Astrocyte (in vitro differentiated cells and primary cell): ENCODE results near the gene GRB7.

ENCODE experiments used
- EZH2 ChIP-seq: IDR thresholded peaks from 2 replicates; pipeline ENCODE4 v1.6.1; 2012; ENCODE audit warnings: mild to moderate bottlenecking, low read length, inconsistent platforms; ENCODE audit not compliant: insufficient read depth
- TF ChIP-seq, protein P1 (sequence below): IDR thresholded peaks from 2 replicates; pipeline ENCODE4 v1.5.1; 2011; ENCODE audit warnings: low read depth, mild to moderate bottlenecking, inconsistent platforms, low read length, moderate library complexity; ENCODE audit not compliant: insufficient read depth

DNA sequence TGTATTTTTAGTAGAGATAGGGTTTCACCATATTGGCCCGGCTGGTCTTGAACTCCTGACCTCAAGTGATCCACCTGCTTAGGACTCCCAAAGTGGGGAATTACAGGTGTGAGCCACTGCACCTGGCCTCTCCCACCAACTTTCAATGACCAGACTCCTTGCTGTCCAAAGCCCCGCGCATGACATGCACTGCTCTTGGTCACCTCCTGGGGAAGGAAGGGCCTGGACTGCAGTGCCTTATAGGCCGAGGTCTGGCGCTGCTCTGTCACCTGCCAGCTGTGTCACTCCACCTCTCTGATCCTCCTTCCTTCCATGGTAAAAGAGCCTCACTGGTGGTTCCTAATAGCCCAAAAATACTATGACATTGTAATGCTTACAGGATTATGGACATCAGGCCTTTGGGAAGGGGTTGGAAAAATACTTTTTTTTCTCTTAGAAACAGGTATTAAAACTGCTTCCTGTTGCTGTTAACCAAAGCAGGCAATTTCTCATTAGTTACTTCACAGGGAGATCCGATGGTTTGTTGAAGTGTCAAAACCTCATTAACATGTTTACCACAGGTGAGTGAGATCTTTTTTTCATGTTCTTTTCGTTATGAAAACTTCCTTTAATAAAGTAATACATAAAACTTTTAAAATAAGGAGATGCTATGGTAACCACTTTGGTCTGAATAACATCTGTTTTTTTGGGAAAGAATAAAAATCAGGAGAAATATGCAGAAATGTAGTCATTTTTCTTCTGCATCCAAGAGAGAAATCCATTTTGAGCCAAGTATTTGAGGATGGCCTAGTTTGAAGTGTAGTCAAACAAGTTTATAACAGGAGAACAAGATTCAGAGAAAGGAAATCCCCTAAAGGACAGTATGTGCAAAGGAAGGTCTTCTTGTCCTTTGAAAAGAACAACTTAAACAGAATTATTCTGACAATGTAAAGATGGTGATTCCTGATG, 35.5 kb downstream of the GRB7 start:
- TF ChIP-seq, protein P1, sequence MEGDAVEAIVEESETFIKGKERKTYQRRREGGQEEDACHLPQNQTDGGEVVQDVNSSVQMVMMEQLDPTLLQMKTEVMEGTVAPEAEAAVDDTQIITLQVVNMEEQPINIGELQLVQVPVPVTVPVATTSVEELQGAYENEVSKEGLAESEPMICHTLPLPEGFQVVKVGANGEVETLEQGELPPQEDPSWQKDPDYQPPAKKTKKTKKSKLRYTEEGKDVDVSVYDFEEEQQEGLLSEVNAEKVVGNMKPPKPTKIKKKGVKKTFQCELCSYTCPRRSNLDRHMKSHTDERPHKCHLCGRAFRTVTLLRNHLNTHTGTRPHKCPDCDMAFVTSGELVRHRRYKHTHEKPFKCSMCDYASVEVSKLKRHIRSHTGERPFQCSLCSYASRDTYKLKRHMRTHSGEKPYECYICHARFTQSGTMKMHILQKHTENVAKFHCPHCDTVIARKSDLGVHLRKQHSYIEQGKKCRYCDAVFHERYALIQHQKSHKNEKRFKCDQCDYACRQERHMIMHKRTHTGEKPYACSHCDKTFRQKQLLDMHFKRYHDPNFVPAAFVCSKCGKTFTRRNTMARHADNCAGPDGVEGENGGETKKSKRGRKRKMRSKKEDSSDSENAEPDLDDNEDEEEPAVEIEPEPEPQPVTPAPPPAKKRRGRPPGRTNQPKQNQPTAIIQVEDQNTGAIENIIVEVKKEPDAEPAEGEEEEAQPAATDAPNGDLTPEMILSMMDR, result no peak
- TF ChIP-seq EZH2, result no peak
